HG02623 (cell line): Measurements from ENCODE around the gene LSM12.
"Not testable (repeated sequence)": the region's sequence is repeated elsewhere in the genome, so short reads cannot be mapped to it uniquely, and the experiment has no call there.

Experiments
- ATAC-seq: cut with Tn5 transposase; IDR thresholded peaks from one replicate; pipeline ENCODE4 v1.9.1; 2021; ENCODE audit warnings: moderate library complexity; ENCODE audit not compliant: unreplicated experiment

LSM12 gene

GRCh38 chr17:44008205-44008909 lies 58.1 kb downstream of the LSM12 start:
- no peak for ATAC-seq

- ATAC-seq: peak; percentile 6
Observed at GRCh38 chr17:44007346-44008204, 58.9 kb downstream of the LSM12 start.

GRCh38 chr17:44006598-44007345 lies 59.7 kb downstream of the LSM12 start:
- peak; percentile 61 for ATAC-seq

- ATAC-seq: peak; percentile 8
Observed at GRCh38 chr17:44006272-44006597, 60.2 kb downstream of the LSM12 start.

GRCh38 chr17:44005527-44006271 lies 60.8 kb downstream of the LSM12 start:
- no peak for ATAC-seq

GRCh38 chr17:44004761-44005526 lies 61.5 kb downstream of the LSM12 start:
- no peak for ATAC-seq

- no peak for ATAC-seq
Observed at GRCh38 chr17:44004077-44004760, 62.3 kb downstream of the LSM12 start, which contains the start of gene NAGS. Gene NAGS (plus strand): TSS chr17:44004622. CDS start chr17:44004664, 42 bp downstream.

GRCh38 chr17:44002141-44002848 lies 64.2 kb downstream of the LSM12 start:
- ATAC-seq: no peak

- ATAC-seq: no peak
Observed at GRCh38 chr17:44001461-44001920, 65.0 kb downstream of the LSM12 start.

GRCh38 chr17:44000871-44001460 lies 65.5 kb downstream of the LSM12 start:
- ATAC-seq: no peak

- no peak for ATAC-seq
Observed at GRCh38 chr17:44000141-44000860, 66.2 kb downstream of the LSM12 start.

- no peak for ATAC-seq
Observed at GRCh38 chr17:43999024-43999423, 67.4 kb downstream of the LSM12 start.

- ATAC-seq: no peak
Observed at GRCh38 chr17:43998552-43998951, 67.9 kb downstream of the LSM12 start.

- not testable (repeated sequence) for ATAC-seq
Observed at GRCh38 chr17:43997180-43997579, 69.3 kb downstream of the LSM12 start.

GRCh38 chr17:43995150-43995471 lies 71.4 kb downstream of the LSM12 start:
- ATAC-seq: no peak

- no peak for ATAC-seq
Observed at GRCh38 chr17:43994272-43995149, 72.0 kb downstream of the LSM12 start.

GRCh38 chr17:43992641-43993040 lies 73.8 kb downstream of the LSM12 start:
- ATAC-seq: no peak
